Fibroblast of the aortic adventitia (primary cell): ENCODE results near the gene NTN5. TPM values are rescaled to one million over a fixed set of nuclear protein-coding genes. Genes with fewer than 3 reads are reported as not detected.

Experiments used
- DNase-seq: peaks from one replicate; pipeline ENCODE4 v3.0.0-alpha.2; 2010; ENCODE audit warnings: low read depth
- H3K4me3 ChIP-seq: 2 replicates; pipeline ENCODE4 v1.5.1; 2011; ENCODE audit warnings: low read depth, mild to moderate bottlenecking, control low read depth, low read length, moderate library complexity
- CTCF ChIP-seq: IDR thresholded peaks from 2 replicates; pipeline ENCODE4 v1.5.1; 2011; ENCODE audit warnings: mild to moderate bottlenecking, low read length, control low read depth, inconsistent platforms; ENCODE audit not compliant: insufficient read depth
- total RNA-seq: library from RNA; depleted of rRNA; stranded (reverse); fragments of >200 nt; gene quantifications from 2 replicates; pipeline ENCODE4 v1.2.3, GENCODE V29; 2012; ENCODE audit warnings: low replicate concordance

The NTN5 gene
- total RNA-seq, 1 donor = 0.09 TPM

- H3K4me3 ChIP-seq = no peak overlapping the region
- DNase-seq = no peak
- no peak for TF ChIP-seq CTCF
Observed at GRCh38 chr19:48650974-48651682, 21.7 kb downstream of the NTN5 start.

- no peak for TF ChIP-seq CTCF
- DNase-seq = no peak
Observed at GRCh38 chr19:48648134-48648533, 24.7 kb downstream of the NTN5 start.

GRCh38 chr19:48646722-48647216, 26.0 kb downstream of the NTN5 start:
- peak overlapping the region; percentile 49 for H3K4me3 ChIP-seq
- TF ChIP-seq CTCF = no peak
- no peak for DNase-seq

More at GRCh38 chr19:48648134-48648533, 24.7 kb downstream of the NTN5 start:
- no peak overlapping the region for H3K4me3 ChIP-seq

GRCh38 chr19:48646001-48646721, 26.7 kb downstream of the NTN5 start, which contains the start of gene CA11:
Gene CA11, minus strand, starts transcription at chr19:48646187. Its CDS starts 555 bp downstream, at chr19:48645632.
- peak; percentile 94 for TF ChIP-seq CTCF
- H3K4me3 ChIP-seq = peak within 1 kb of the TSS; percentile 61
- peak; percentile 70 for DNase-seq

- peak overlapping the region; percentile 61 for H3K4me3 ChIP-seq
- no peak for TF ChIP-seq CTCF
- DNase-seq = no peak
Observed at GRCh38 chr19:48645620-48646000, 27.2 kb downstream of the NTN5 start.

GRCh38 chr19:48644839-48645619, 27.8 kb downstream of the NTN5 start:
- peak; percentile 74 for DNase-seq
- H3K4me3 ChIP-seq = peak overlapping the region; percentile 61
- TF ChIP-seq CTCF = no peak
